Activated CD8-positive, alpha-beta memory T cell treated with anti-CD3 and anti-CD28 coated beads, Interleukin-2, amount 50 U/mL, for 1 hour (primary cell): Measurements from ENCODE around the gene USB1.

Experiments used
- DNase-seq: peaks from one replicate; pipeline ENCODE4 v3.0.0-alpha.2; 2020; ENCODE audit errors: extremely low read depth

USB1 gene

DNA sequence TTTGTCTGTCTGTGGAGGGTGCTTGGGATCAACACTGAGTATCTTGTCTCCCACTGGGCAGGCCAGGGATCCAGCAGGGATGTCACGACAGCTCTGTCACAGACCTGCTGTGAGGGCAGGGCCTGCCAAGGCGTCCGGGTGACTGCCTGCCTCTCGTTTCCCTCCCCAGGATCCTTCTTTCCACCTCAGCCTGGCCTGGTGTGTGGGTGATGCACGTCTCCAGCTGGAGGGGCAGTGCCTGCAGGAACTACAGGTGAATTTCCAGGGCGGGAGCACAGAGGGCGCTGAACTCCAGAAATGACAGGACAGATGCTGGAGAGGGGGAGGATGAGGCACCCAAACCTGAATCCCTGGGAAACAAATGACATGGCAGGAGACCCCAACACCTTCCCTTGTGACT, 17.6 kb downstream of the USB1 start:
- DNase-seq: no peak

DNA sequence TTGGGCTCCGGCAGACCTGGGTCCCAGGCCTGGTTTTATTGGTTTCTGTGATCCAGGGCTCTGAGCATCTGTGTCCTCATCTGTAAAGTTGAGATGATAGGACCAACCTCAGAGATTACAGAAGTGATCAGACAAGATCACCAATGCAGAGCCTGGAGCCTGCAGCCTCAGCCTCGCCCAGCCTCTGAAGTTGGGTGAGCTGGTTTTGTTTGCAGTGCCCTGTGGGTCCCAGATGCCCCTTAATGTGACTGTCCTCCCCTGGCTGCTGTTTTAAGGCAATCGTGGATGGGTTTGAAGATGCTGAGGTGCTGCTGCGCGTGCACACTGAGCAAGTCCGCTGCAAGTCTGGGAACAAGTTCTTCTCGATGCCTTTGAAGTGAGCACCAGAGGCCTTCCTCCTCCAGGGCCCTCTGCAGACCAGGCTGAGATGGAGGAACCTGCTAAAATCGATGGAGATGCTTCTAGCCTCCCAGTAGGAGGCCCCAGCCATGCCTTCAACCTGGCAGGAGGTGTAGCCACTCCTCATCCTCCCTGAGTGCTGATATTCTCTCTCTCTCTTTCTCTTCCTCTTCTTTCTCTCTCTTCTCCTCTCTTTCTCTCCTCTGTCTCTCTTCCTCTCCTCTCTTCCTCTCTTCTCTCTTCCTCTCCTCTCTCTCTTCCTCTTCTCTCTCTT, 18.8 kb downstream of the USB1 start:
- DNase-seq: no peak

DNA sequence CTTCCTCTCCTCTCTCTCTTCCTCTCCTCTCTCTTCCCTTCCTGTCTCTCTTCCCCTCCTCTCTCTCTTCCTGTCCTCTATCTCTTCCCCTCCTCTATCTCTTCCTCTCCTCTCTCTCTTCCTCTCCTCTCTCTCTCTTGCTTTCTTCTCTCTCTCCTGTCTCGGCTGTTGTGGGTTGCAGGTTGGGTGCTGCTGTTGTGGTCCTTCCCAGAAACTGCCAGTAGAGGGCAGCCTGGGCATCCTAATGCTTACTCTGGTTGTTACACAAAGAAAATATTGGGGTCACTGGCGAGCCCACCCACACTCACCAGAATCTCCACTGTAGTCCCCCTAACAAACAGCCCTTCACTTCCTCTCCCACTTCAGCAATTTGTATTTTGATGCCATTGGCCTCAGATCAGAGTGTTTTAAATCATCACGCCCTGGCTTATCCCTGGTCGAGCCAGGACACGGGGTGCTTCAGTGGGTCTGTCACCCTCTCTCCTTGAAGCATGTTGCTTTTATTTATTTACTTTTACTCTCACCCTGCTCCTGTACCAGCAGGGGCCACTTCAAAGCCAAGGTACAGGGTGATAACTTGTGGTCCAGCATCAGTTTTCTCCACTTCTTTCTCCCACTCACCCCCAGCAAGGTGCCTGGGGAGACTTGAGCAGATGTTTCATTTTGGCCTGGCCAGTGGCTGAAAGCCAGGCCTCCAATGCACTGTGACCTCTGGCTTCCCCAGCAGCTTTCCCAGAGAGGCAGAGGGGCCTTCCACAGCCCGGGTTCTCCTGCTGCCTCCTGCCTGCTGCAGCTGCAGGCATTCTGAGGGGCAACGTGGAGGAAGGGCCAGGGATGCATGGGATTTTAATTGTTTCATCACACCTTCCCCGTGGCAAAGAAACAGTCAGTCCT, 19.7 kb downstream of the USB1 start:
- DNase-seq: no peak

- no peak for DNase-seq
Measured at GRCh38 chr16:58021661-58022551, 20.7 kb downstream of the USB1 start.

GRCh38 chr16:58022601-58023371, 21.6 kb downstream of the USB1 start:
- DNase-seq: no peak

DNA sequence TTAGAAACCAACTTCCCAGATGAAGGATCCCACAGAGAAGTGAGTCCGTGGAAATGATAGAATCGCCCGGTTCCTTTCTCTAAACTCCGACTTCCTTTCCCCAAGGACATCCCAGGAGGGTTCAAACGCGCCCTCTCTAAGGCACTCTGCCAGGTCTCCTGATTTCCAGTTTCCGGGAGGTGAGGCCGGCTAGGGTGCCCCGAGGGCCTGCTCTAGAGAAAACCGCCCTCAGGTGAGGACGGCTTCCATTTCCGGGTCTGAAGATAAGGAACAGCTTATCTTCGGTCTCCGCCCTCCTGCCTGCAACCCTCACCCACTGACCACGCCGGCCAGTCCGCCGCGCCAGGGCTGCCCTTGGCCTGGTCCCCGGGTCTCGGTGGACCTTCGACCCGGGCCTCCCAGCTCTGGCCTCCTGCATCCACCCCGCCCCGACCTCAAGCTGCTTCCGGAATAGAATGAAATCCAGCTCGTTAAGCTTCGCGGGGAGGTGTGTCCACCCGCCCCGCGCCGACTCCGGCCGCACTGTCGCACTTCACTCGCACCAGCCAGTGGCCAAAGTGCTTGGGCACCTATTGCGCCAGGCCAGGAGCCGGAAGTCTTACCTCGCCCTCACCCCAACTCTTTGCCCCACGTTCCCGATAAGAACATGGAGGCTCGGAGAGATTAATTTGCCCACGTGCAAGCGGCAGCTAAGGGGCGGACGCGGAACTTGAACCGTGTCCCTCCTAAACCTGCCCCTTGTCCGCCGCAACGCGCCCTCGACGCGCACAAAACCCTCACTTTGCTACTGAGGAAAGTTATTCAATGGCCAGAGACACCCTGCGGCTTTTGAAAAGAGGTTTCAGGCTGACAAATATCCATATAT, 23.5 kb downstream of the USB1 start:
- no peak for DNase-seq

GRCh38 chr16:58025351-58026138, 24.3 kb downstream of the USB1 start, which contains the start of gene MMP15:
MMP15 (plus strand) TSS chr16:58025754; CDS start chr16:58026351, 597 bp downstream.
- DNase-seq: no peak

DNA sequence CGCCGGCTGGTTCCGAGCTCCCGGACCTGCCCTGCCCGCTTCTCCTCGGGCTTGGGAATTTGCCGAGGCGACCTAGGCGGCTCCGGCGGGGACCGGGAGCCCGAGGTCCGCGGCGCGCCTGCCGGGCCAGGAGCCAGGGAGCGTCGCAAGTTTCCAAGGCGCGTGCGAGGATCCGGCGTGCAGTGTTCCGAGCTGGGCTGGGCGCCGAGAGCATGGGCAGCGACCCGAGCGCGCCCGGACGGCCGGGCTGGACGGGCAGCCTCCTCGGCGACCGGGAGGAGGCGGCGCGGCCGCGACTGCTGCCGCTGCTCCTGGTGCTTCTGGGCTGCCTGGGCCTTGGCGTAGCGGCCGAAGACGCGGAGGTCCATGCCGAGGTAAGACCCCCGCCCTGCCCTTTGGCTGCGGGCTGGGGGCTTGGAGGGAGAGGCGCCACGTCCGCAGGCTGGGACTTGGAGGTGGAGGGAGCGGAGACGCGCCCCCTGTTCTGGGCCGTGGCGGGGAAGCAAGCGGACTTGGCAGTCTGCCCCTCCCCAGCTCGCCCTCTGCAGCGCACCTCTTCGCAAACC, 25.0 kb downstream of the USB1 start:
- DNase-seq: no peak

DNA sequence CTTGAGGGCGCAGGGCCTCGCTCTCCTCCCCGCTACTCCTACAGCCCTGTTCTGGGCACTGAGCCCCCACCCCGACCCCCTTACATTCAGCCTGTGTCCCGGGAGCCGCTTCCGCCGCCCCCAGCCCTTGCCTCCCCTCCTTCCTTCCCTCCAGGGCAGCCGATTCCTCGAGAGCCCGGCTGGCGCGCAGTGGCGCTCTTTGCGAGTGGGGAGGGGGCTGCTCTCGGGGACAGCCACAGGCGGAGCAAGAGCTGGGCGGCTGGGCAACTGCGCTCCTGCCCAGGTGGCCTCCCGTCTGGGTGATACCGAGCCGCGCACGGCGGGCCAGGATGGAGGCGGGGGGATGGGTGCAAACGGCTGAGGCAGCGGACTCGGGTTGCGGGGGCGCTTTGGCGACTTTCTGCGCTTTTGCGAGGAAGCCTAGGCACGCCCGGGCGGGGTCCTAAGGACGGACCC, 25.5 kb downstream of the USB1 start:
- DNase-seq: no peak

DNA sequence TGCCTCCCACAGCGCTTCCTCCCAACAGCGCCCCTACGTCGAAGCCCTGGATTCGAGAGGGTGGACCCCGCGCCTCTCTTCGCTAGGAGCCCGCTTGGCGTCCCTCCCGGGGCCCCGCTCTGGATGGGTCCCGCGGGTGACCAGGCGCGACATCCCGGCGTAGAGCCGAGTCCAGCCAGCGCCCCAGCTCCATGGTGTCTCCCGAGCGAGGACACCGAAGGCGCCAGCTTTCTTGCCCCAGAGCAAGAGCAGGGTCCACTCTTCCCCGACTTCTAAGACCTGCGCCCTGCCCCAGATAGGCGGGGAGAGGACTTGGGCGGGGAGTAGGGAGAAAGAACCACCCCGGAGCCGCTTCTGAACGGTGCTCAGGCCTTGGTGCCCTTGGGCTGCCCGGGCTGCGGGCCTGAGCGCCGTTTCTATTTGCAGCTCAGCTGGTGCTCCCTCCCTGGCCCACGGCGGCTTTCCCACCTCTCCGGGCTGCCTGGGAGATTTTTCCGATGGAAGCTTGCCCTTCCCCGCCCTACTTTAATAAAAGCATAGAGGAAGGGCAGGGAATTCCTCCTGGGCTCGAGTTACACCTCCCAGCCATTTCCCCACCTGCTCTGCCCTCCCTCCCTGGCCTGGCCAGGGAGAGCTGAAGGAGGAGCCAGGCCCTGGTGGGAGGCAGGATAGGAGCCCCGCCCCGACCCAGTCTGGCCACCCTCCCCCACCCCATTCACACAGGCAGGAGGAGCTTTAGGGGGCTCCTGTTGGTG, 26.1 kb downstream of the USB1 start:
- no peak for DNase-seq

DNA sequence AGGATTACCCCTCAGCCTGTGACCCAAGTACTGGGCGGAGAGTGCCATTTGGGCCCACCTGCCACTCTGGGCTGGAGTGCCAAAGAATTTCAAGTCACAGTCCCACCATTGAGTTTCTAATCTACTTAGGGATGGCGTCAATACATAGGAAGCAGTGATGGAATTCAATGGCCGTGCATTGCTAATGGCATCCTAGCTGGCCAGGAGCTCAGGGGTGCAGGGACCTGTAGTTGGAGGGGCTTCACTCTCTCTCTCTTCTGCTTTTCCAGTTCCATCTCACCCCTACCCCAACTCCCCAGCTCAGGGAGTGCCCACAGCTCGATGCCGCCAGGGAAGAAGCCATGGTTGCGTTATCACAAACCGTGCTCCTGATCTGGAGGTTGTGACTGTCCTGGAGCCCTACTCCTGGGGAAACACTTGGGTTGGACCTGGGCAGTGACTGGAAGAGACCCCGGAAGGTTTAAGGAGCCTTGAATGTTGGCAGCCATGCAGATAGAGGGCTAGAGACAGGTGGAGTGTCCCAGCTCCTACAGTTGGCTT, 26.8 kb downstream of the USB1 start:
- DNase-seq: no peak

- DNase-seq: no peak
Measured at GRCh38 chr16:58028541-58029070, 27.4 kb downstream of the USB1 start.

- no peak for DNase-seq
Measured at GRCh38 chr16:58029410-58029809, 28.2 kb downstream of the USB1 start.

DNA sequence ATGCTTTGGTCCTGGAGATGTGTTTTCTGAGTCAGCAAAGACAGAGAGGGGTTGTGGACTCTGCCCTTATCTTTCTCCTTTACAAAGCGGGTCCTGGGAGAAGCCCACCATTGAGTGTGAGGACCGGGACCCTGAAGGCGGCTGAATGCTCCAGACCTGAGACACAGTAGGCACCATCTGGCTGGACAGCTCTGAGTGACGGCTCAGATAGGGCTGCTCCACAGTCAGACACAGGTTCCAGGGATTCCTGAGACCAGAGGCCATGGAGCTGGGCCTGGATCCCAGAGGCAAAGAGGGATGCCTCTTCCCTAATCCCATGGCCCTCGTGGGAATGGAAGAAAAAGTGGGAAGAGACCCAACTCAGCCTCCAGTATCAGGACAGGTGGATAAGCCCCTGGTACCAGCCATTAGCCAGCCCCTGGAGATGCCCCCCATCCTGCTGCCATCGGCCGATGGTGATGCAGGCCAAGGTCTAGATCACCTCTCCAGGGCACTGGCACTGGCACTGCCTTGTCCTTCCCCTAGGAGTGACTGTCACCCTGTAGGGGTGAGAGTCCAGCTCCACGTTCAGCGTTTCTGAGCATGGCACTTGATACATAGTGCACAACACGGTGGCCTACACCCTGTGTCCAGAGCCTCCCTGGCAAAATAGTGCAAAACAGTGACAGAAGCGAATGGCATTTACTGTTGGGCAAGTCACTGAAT, 29.1 kb downstream of the USB1 start:
- no peak for DNase-seq

GRCh38 chr16:58031016-58031800, 30.0 kb downstream of the USB1 start:
- DNase-seq: no peak

GRCh38 chr16:58032710-58033293, 31.6 kb downstream of the USB1 start:
- no peak for DNase-seq
